NOMO-1 (cell line): ENCODE data around the gene UPK2.
A peak's percentile ranks its signal among the peaks of the same experiment; 100 is the strongest.

Experiments
- DNase-seq, 2 experiments: peaks; one replicate each; lab custom pipeline; 2025; ENCODE audit not compliant: unreplicated experiment in 2 of 2; lab: John Stamatoyannopoulos, UW

The UPK2 gene

GRCh38 chr11:118956094-118956846 lies at the start of gene UPK2:
Gene UPK2 (plus strand): TSS chr11:118956298. CDS start chr11:118956351, 53 bp downstream.
- DNase-seq = peak; percentile 68

DNA sequence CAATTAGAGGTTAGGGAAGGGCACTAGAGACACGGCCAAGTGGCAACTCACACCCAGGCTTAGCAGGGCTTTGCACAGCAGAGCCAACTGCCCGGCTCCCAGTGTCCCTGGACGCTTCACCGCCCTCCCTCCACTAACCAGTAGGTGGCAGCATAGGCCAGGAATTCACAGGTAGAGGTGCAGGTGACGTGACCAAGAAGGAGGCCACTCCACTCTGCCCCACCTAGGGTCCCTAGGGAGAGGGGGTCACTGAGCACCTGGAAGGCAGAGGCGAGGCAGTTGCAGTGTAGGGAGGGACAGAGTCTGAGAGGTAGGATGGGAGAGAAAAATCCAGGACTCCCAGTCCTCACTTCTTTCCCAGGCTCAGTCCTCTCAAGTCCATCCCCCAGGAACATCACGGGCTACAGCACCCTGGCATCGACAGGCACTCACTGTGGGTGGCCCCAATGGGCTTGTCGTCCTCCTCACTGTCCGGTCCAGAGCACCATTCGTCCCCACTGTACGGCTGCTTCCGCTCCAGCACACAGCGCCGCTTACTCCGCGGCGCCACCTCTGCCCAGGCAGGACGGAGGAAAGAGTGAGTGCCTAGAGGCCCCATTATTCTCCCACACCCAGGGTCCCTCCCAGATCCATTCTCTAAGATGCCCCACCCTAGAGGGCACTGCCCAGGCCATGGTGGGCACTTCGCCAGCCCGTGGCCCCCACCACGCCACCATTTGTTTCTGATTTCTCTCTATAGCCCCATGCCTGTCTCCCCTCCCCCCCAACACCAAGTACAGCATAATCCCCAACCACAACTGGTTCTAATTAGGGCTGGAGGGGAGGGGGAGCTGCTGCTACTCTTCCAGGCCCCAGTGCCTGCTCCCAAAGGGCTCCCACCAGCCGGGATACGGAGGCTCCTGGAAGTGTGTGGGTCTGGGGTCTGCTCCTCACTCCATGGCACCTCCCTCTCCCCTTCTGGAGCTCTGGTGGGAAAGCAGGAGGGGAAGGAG lies 48.8 kb upstream of the UPK2 start:
- DNase-seq = peak; percentile 65 to 66

- DNase-seq = no peak
Observed at GRCh38 chr11:118908264-118908663, 47.8 kb upstream of the UPK2 start.

GRCh38 chr11:118908901-118909618 lies 47.0 kb upstream of the UPK2 start:
- DNase-seq = no peak

- DNase-seq = no peak
Observed at GRCh38 chr11:118909619-118910308, 46.3 kb upstream of the UPK2 start.

DNA sequence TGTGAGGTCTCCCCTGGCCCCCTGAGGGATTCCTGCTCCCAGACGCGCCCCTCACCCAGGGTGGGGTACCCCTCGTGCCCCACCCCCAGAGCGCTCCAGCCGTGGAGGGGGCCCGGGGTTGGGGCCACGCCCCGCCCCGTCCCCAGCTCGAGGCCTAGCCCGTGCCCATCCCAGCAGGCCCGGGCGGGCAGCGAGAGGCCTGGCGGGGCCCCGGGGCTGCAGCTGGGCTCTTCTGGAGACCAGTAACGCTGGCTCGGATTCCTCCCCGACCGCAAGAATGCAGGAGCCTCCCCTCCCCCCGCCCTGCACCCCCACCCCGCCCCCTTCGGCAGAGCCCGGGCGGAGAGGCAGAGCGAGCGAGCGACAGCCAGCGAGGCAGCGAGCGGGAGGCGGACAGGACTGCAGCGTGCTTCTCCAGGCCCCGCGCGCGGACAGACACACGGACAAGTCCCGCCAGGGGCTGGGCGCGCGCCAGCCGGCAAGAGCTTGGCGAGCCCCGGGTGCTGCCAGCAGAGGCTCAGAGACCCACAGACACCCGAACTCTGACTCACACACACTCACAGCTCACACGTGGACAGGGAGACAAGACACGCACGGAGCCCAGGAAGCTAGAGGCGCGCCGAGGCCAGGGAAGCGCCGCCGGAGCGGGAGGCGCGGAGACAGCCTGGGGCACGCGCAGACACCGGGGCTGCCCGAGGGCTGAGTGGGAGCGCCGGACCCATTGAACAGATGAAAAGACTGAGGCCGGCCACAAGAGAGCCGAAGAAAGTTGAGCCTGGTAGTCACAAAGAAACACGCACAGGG lies 45.6 kb upstream of the UPK2 start:
- DNase-seq = no peak

DNA sequence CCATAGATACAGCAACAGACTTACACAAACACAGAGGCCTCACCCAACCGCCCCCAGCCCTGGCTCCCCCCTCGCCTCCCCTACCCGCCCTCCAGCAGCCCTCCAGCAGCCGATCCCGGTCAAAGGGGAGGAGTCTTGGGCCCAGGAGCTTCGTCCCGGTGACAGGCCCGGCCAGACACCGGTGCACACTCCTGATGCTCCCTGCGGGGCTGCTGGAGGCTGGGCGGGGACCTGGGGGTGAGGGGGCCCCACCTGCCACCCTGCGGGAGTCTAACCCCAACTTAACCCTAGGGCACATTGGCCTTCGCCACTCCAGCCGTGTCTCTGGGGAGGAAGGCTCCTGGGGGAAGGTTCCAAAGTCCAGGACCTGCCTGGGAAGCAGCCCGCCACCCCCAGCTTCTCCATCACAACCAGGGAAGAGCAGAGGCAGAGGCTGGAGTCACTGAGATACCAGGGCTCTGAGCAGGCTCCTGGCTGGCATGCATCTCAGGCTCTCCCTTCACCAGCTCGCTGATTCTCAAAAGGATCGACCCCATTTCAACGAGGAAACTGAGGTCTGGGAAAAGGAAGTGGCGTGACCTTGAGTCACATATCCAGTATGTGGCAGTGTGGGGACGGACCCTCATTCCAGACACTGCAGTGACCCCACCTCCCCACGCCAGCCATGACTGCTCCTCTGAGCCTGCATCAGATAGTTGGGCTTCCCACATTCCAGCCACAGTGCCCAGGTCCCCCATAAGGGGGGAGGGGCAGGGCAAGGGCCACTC lies 44.8 kb upstream of the UPK2 start:
- DNase-seq = no peak

DNA sequence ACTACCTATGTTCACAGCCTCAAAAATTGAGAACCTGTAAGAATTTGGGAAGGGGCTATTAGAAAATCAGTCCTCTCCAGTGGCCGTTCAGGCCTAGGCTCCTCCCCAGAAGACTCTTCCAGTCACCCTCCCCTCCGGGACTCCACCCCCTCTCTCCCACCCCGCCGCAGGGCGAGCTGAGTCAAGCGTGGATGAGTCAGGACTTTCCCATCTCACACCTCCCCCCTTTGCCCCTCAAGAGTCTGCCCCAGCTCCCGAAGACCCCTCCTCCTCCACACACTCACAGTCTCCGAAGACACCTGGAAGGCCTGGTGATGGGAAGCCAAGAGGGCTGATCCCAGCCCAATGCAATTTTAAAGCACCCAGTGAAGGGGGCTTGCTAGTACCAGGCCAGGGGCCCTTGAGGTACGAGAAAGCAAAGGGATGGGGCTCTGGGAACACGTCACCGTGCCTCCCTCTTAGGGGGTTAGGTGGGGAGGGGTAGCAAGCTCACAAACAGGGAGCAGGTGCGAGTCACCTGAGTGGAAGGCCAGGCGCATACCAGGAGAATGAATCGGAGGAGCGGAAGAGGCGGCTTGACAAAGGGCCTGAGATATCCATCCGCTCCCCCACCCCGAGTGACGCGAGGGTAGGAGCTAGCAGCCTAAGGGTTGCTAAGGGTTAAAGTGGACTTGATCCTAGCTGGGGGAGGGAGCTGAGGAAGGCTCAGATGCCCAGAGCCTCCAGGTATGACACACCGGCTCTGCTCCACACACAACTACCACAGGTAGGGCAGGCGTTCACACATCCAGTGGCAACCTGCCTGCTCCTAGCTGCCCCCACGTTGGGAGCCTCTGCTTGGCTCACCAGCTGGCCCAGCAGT lies 44.0 kb upstream of the UPK2 start:
- DNase-seq = no peak

- peak in 1 of 2 experiments; percentile 29 for DNase-seq
Observed at GRCh38 chr11:118912742-118913410, 43.2 kb upstream of the UPK2 start.

DNA sequence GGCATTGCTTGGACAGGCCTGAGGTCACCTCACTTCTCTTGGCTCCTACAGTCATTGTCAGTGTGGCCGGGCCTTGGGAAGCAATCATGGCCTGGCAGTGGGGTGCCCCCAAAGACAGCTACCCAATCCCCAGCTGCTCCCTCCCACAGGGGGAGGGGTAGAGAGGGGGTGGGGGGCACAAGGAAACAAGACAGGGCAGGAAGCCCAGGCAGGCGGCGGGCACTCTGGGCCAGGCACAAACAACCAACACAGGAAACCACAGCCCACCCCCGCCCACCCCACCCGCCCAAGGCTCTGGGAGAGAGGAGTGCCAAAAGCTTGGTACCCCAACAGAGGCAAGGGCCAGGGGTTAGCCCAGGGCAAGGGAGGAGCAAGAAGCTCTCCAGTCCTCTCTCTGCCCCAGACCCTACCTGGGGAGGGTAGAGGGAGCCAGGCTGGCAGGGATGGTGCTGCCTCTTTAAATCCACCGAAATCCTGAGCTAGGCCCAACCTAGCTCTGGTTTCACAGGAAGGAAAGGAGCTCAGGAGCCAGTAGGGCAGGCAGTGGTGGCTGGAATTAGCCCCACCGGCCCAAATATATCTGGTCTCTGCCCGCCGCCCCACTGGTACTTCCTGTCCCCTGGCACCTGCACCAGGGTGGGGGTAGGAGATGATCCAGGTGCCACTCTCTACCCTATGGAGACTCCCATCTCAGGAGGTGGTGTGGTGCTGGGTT lies 42.5 kb upstream of the UPK2 start:
- DNase-seq = no peak

DNA sequence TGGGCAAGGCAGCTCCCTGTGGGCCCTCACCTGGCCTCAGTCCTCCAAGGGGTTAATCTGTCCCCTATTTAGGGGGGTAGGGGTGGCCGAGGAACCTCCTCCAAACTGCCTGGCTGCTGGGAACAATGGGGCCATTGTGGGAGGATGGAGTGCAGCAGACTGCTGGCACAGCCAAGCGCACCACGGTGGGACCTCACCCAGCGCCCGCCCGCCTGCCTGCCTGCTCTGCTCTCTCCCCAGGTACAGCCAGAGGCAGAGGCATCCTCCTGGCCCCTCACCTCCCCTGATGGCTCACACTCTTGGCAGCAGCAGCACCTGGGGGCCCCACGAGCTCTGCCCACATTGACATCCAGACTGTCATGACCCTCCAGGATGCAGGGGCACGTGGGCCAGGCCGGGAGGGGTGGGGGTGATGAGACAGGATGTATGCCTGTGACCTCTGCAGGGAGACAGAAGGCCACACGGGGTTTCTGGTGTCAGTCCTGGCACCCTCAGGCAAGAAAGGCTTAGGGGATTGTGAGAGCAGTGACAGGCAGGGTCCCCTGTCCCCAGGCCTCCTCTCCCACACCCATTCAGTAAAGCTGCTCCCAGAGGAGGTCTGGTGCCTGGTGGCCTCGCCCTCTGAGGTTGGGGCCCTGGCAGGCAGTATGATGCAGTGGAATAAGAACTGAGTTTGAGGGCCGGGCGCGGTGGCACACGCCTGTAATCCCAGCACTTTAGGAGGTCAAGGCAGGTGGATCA lies 41.8 kb upstream of the UPK2 start:
- DNase-seq = no peak

DNA sequence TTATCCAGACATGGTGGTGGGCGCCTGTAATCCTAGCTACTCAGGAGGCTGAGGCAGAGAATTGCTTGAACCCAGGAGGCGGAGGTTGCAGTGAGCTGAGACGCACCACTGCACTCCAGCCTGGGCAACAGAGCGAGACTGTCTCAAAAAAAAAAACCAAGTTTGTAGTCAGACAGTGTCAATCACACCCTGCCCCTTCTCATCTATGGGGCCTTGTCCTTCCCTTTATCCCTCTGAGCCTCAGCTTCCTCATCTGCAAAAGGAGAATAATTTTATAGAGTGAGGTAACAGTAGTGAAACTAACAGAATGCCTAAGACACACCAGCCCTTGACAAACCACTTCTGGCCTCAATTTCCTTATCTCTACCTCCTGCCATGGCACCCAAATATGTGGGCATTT lies 41.1 kb upstream of the UPK2 start:
- peak in 1 of 2 experiments; percentile 58 for DNase-seq

DNA sequence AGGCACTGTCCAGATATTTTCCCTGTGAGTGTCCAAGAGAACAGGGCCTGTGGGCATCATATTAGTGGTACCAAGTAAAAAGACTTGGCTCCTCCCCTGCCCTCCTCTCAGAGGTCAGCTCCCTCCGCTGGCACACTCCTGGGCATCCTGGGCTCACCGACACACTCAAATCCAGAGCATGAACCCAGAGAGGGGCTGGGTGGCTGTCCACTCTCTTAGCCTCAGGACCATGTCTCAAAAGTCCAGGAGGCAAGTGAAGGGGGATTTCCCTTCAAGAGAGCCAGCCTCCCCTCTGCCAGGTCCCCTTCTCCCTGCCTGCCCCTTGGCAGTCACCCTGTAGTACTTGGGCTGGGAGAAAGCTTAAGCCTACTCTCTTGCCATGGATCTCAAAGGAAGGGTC lies 40.7 kb upstream of the UPK2 start:
- DNase-seq = no peak

GRCh38 chr11:118915941-118916841 lies 39.9 kb upstream of the UPK2 start:
- no peak for DNase-seq

DNA sequence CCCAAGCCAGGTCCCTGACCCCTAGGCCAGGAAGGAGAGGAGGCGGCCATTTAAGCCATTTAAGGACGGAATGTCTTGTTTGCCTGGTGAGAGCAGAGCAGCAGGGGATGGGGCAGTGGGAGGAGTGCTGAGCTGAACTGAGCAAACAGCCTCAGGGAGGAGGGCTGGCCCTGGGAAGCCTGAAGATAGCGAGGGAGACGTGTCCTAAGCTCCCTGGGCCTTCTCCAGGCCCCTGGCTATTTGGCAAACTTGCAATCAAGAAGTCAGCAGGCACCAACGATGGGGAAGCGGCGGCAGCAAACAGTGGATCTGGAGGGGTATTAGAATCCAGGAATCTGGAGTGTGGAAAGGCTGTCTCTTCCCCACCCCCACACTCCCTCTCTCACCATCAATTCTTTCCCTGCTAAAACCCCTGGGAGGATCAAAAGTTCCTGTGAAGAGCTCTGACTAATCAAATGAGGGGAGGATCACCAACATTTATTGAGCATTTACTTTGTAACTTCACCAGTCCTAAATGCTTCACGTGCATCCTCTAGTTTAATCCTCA lies 39.2 kb upstream of the UPK2 start:
- DNase-seq = no peak
